Testis (tissue), 3 donors: ENCODE data around the gene TOPORS. TPM values are rescaled to one million over a fixed set of nuclear protein-coding genes. Genes with fewer than 3 reads are reported as not detected.

Experiments
- DNase-seq: peaks from one replicate; pipeline ENCODE4 v3.0.0-alpha.2; 2019
- H3K27ac ChIP-seq, 2 donors: fragments of 200-600 bp; sonication (generic); one replicate each; pipeline ENCODE4 v1.5.1; 2019
- H3K27me3 ChIP-seq: fragments of 200-600 bp; sonication (generic); one replicate; pipeline ENCODE4 v1.5.1; 2019
- H3K36me3 ChIP-seq: fragments of 200-600 bp; sonication (generic); one replicate; pipeline ENCODE4 v1.5.1; 2017; ENCODE audit warnings: low read depth; ENCODE audit errors: missing control alignments
- H3K4me1 ChIP-seq: fragments of 200-600 bp; sonication (generic); one replicate; pipeline ENCODE4 v1.5.1; 2019
- H3K4me3 ChIP-seq, 2 donors: fragments of 200-600 bp; sonication (generic); one replicate each; pipeline ENCODE4 v1.5.1; 2017 to 2019
- H3K9me3 ChIP-seq: fragments of 200-600 bp; sonication (generic); one replicate; pipeline ENCODE4 v1.5.1; 2017
- CTCF ChIP-seq, 3 experiments: fragments of 450-650 bp in 2 of 3; fragments of 200-600 bp in 1 of 3; sonication (generic) in 1 of 3; IDR thresholded peaks; one replicate each; pipeline ENCODE4 v1.5.1; 2016 to 2019; ENCODE audit warnings: antibody characterized with exemption in 3 of 3, mild to moderate bottlenecking in 2 of 3, moderate library complexity in 1 of 3
- POLR2A ChIP-seq: fragments of 450-650 bp; IDR thresholded peaks from one replicate; pipeline ENCODE4 v1.6.1; 2017; ENCODE audit warnings: antibody characterized with exemption, mild to moderate bottlenecking, moderate library complexity
- WGBS, 2 donors: methylation state at CpG; one replicate each; pipeline ENCODE4 v1.1.5; 2018; 5-methylcytosine and 5-hydroxymethylcytosine counted together
- intact Hi-C: fragments of 100-400 bp; cut with DNase I; formaldehyde crosslinking; loops from one replicate; pipeline ENCODE4 v1.15.1; 2023; ENCODE audit warnings: low total_unique reads
- polyA plus RNA-seq: library from polyadenylated mRNA; stranded (reverse); fragments of 350-450 nt; fragmentation: Illumina TruSeq; extraction: RNeasy Lipid Tissue Mini Kit (QIAGEN cat#74804); gene quantifications from one replicate; pipeline ENCODE4 v1.2.3, GENCODE V29; 2014; ENCODE audit warnings: low read depth, low replicate concordance; ENCODE audit not compliant: insufficient read depth
- total RNA-seq, 2 donors: library from RNA; depleted of rRNA; stranded (reverse); fragments of >200 nt; gene quantifications; one replicate each; pipeline ENCODE4 v1.2.3, GENCODE V29; 2016

TOPORS gene
- total and polyA plus RNA-seq, 3 donors from 2014 or later: 10.8 to 35.9 (median 35.4) TPM

GRCh38 chr9:32590476-32590875 lies 38.1 kb upstream of the TOPORS start:
- WGBS, 2 donors: 37 to 71% methylated on average over 2 of the region's 2 CpGs

GRCh38 chr9:32589083-32589723 lies 36.8 kb upstream of the TOPORS start:
- no peaks in the 10 kb centered on the region for H3K36me3 ChIP-seq
- no peaks in the 10 kb centered on the region for H3K4me1 ChIP-seq
- H3K9me3 ChIP-seq: no peaks in the 10 kb centered on the region
- no peak overlapping the region for H3K4me3 ChIP-seq
- DNase-seq: no peak
- H3K27me3 ChIP-seq: no peaks in the 10 kb centered on the region
- intact Hi-C loops: loop anchor here (10.0 kb wide), 1 partner anchor 376 kb away; no protein-coding TSS in a partner anchor
- TF ChIP-seq CTCF (IDR thresholded peaks at IDR 0.05) (peak in 2 of 3 experiments; percentile 35), POLR2A (no peak)
- WGBS, 2 donors: 49 to 52% methylated on average over 6 of the region's 6 CpGs
- H3K27ac ChIP-seq: no peak overlapping the region

More at GRCh38 chr9:32590476-32590875, 38.1 kb upstream of the TOPORS start:
- intact Hi-C loops: no loop called here
- TF ChIP-seq CTCF (IDR thresholded peaks at IDR 0.05): no peak
- Histone ChIP-seq H3K36me3 (no peaks in the 10 kb centered on the region), H3K4me1 (no peaks in the 10 kb centered on the region), H3K27me3 (no peaks in the 10 kb centered on the region), H3K4me3 (no peak overlapping the region), H3K9me3 (no peaks in the 10 kb centered on the region), H3K27ac (no peak overlapping the region)
- no peak for DNase-seq

GRCh38 chr9:32587901-32588300 lies 35.5 kb upstream of the TOPORS start:
- no peak overlapping the region for H3K4me3 ChIP-seq
- no peaks in the 10 kb centered on the region for H3K9me3 ChIP-seq
- H3K27me3 ChIP-seq: no peaks in the 10 kb centered on the region
- no peaks in the 10 kb centered on the region for H3K36me3 ChIP-seq
- intact Hi-C loops: loop anchor here (10.0 kb wide), 1 partner anchor 377 kb away; no protein-coding TSS in a partner anchor
- no peaks in the 10 kb centered on the region for H3K4me1 ChIP-seq
- DNase-seq: no peak
- TF ChIP-seq POLR2A: no peak
- no peak for TF ChIP-seq CTCF (IDR thresholded peaks at IDR 0.05)
- H3K27ac ChIP-seq: no peak overlapping the region

GRCh38 chr9:32584784-32585183 lies 32.4 kb upstream of the TOPORS start:
- Histone ChIP-seq H3K27me3 (no peaks in the 10 kb centered on the region), H3K4me3 (no peak overlapping the region), H3K36me3 (no peaks in the 10 kb centered on the region), H3K4me1 (peaks cover 5% of the 10 kb centered on the region), H3K27ac (no peak overlapping the region), H3K9me3 (no peaks in the 10 kb centered on the region)
- DNase-seq: no peak
- WGBS, 2 donors: 74 to 81% methylated on average over 2 of the region's 2 CpGs
- TF ChIP-seq CTCF (IDR thresholded peaks at IDR 0.05) (no peak), POLR2A (no peak)
- intact Hi-C loops: loop anchor here (10.0 kb wide), 1 partner anchor 380 kb away; no protein-coding TSS in a partner anchor
